GM23338 (cell line): ENCODE measurements around the gene MMS19. TPM values are rescaled to one million over a fixed set of nuclear protein-coding genes. Genes with fewer than 3 reads are reported as not detected.

Experiments
- ATAC-seq: fragments of 200-7000 bp; cut with Tn5 transposase; 3 replicates; pipeline ENCODE4 v1.9.1; 2020
- DNase-seq: peaks from one replicate; pipeline ENCODE4 v3.0.0-alpha.2; 2015; ENCODE audit warnings: low spot score
- H2AFZ ChIP-seq: fragments of 200-600 bp; sonication (generic); 2 replicates; pipeline ENCODE4 v1.8.0; 2016; ENCODE audit warnings: antibody characterized with exemption, mild to moderate bottlenecking, moderate library complexity
- H3F3A ChIP-seq: fragments of 200-600 bp; sonication (generic); replicated peaks from 2 replicates; pipeline ENCODE4 v1.8.0; 2017; ENCODE audit warnings: antibody characterized with exemption, mixed run types, low read depth
- H3K27ac ChIP-seq: fragments of 200-600 bp; sonication (generic); 2 replicates; pipeline ENCODE4 v1.6.1; 2016; ENCODE audit warnings: low read depth
- H3K27me3 ChIP-seq: fragments of 200-600 bp; sonication (generic); 2 replicates; pipeline ENCODE4 v1.8.0; 2016; ENCODE audit warnings: mild to moderate bottlenecking, mixed run types, moderate library complexity; ENCODE audit not compliant: insufficient read depth
- H3K36me3 ChIP-seq: fragments of 200-600 bp; sonication (generic); 2 replicates; pipeline ENCODE4 v1.8.0; 2016; ENCODE audit warnings: mild to moderate bottlenecking; ENCODE audit not compliant: insufficient read depth
- H3K4me1 ChIP-seq: fragments of 200-600 bp; sonication (generic); 2 replicates; pipeline ENCODE4 v1.8.0; 2016; ENCODE audit warnings: mild to moderate bottlenecking, moderate library complexity; ENCODE audit not compliant: insufficient read depth
- H3K4me2 ChIP-seq: fragments of 200-600 bp; sonication (generic); 2 replicates; pipeline ENCODE4 v1.7.1; 2017; ENCODE audit warnings: mixed run types
- H3K4me3 ChIP-seq: fragments of 200-600 bp; sonication (generic); 2 replicates; pipeline ENCODE4 v1.6.1; 2016; ENCODE audit warnings: mixed run types
- H3K79me2 ChIP-seq: fragments of 200-600 bp; sonication (generic); replicated peaks from 2 replicates; pipeline ENCODE4 v1.8.0; 2017; ENCODE audit warnings: mild to moderate bottlenecking; ENCODE audit not compliant: insufficient read depth
- H3K9me2 ChIP-seq: fragments of 200-600 bp; sonication (generic); 2 replicates; pipeline ENCODE4 v1.8.0; 2017; ENCODE audit not compliant: insufficient read depth
- H4K20me1 ChIP-seq: fragments of 200-600 bp; sonication (generic); replicated peaks from 2 replicates; pipeline ENCODE4 v1.8.0; 2017; ENCODE audit warnings: mild to moderate bottlenecking; ENCODE audit not compliant: insufficient read depth
- H3K27ac Mint-ChIP-seq: 2 replicates; pipeline ENCODE4 v1.8.0; 2020; ENCODE audit warnings: inconsistent platforms, mild to moderate bottlenecking, moderate library complexity, mixed read lengths
- H3K27me3 Mint-ChIP-seq: 3 replicates; pipeline ENCODE4 v1.8.0; 2022; ENCODE audit warnings: low read depth, mild to moderate bottlenecking, moderate library complexity, mixed read lengths, inconsistent platforms; ENCODE audit not compliant: insufficient read depth, poor library complexity
- H3K36me3 Mint-ChIP-seq: 3 replicates; pipeline ENCODE4 v1.8.0; 2021; ENCODE audit warnings: low read depth, mild to moderate bottlenecking, inconsistent platforms, moderate library complexity, mixed read lengths
- H3K4me1 Mint-ChIP-seq: 3 replicates; pipeline ENCODE4 v1.8.0; 2020; ENCODE audit warnings: mild to moderate bottlenecking, inconsistent platforms, mixed read lengths
- H3K4me3 Mint-ChIP-seq: 3 replicates; pipeline ENCODE4 v1.8.0; 2021; ENCODE audit warnings: moderate library complexity, mild to moderate bottlenecking, inconsistent platforms, mixed read lengths
- H3K9me3 Mint-ChIP-seq: 3 replicates; pipeline ENCODE4 v1.8.0; 2020; ENCODE audit warnings: moderate library complexity, mild to moderate bottlenecking, inconsistent platforms, mixed read lengths
- POLR2AphosphoS5 ChIP-seq: IDR thresholded peaks from 2 replicates; pipeline ENCODE4 v1.6.1; 2016; ENCODE audit warnings: antibody characterized with exemption, low read depth
- polyA plus RNA-seq: library from polyadenylated mRNA; unstranded; fragments of >200 nt; fragmentation: Nextera tagmentation; extraction: Ambion mirVana; gene quantifications from 2 replicates; pipeline ENCODE4 v1.2.1, GENCODE V29; 2016
- total RNA-seq: library from RNA; depleted of rRNA; stranded (reverse); fragments of >200 nt; shearing (Covaris generic); gene quantifications from 2 replicates; pipeline ENCODE4 v1.2.3, GENCODE V29; 2014
- TF ChIP-seq, protein P1 (sequence below): IDR thresholded peaks from 2 replicates; pipeline ENCODE4 v1.6.1; 2016; ENCODE audit warnings: antibody characterized with exemption
- TF ChIP-seq, protein P2 (sequence below), 2 experiments: fragments of 200-600 bp in 1 of 2; sonication (generic) in 1 of 2; conservative IDR thresholded peaks; 2 replicates each; pipeline versions ENCODE4 v1.5.1 to v1.6.1; 2016 to 2017; ENCODE audit warnings: antibody characterized with exemption in 2 of 2, low read depth in 2 of 2, mild to moderate bottlenecking in 2 of 2, moderate library complexity in 1 of 2
- TF ChIP-seq, protein P3 (sequence below): fragments of 250-450 bp; sonication (Bioruptor Pico); IDR thresholded peaks from 2 replicates; pipeline ENCODE4 v1.5.0; 2020; ENCODE audit warnings: mild to moderate bottlenecking, moderate library complexity

The MMS19 gene
- total and polyA plus RNA-seq, 2 experiments from 2014 or later, result 81.5 to 252 TPM

DNA sequence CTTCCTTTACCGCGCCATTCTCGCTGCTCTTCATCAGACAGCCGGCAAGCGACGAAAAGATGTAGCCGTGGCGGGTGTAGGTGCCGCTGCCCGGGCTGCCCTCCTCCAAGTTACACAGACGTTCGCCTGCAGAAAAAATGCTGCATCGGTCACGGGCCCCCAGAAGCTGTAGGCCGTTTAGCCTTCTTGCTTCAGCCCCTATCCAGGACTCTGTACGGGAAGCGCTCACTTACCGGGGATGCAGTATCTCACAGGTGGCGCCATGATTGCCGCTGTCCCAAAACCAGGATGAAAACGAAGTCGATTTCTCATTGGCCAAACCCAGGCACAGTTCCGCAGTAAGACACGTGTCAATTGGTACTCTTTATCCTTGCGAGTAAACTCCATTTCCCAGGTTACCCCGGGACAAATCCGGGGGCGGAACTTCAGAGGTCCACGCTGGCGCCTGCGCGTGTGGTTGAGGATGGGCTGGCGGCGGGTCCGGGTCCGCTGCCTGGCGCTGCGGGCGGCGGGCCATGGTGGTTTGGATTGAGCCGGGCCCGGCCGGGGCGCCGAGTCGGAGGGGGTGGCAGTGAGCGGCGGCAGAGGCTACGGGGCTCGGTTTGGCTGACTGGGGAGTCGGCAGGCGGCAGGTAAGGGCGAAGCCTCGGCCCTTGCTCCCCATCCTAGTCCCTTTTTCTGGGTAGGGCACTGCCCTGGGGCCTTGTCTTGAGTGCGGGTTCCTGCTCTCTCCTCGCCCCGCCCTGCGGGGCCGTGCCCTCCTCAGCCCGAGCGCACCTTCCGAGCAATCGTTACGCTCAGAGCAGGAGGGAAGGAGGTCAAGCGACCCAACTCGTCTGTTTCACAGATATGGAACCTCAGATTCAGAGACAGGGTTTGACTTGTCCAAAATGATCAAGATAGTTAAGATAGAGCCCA is 52.2 kb downstream of the MMS19 start, which contains the start of the genes EXOSC1 and ZDHHC16:
Gene EXOSC1 (minus strand): TSS at position 285 of the 918 bp plus-strand sequence. CDS start 21 bp downstream, at position 264.
Gene ZDHHC16 (plus strand): TSS at position 454 of the 918 bp plus-strand sequence. CDS start 5,501 bp downstream, outside the sequence.
- H3K4me1 Mint-ChIP-seq, result peaks cover 12% of the 10 kb centered on the region
- TF ChIP-seq, protein P1, sequence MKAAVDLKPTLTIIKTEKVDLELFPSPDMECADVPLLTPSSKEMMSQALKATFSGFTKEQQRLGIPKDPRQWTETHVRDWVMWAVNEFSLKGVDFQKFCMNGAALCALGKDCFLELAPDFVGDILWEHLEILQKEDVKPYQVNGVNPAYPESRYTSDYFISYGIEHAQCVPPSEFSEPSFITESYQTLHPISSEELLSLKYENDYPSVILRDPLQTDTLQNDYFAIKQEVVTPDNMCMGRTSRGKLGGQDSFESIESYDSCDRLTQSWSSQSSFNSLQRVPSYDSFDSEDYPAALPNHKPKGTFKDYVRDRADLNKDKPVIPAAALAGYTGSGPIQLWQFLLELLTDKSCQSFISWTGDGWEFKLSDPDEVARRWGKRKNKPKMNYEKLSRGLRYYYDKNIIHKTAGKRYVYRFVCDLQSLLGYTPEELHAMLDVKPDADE, result peak; percentile 91
- TF ChIP-seq POLR2AphosphoS5, result peak; percentile 91
- TF ChIP-seq, protein P2, sequence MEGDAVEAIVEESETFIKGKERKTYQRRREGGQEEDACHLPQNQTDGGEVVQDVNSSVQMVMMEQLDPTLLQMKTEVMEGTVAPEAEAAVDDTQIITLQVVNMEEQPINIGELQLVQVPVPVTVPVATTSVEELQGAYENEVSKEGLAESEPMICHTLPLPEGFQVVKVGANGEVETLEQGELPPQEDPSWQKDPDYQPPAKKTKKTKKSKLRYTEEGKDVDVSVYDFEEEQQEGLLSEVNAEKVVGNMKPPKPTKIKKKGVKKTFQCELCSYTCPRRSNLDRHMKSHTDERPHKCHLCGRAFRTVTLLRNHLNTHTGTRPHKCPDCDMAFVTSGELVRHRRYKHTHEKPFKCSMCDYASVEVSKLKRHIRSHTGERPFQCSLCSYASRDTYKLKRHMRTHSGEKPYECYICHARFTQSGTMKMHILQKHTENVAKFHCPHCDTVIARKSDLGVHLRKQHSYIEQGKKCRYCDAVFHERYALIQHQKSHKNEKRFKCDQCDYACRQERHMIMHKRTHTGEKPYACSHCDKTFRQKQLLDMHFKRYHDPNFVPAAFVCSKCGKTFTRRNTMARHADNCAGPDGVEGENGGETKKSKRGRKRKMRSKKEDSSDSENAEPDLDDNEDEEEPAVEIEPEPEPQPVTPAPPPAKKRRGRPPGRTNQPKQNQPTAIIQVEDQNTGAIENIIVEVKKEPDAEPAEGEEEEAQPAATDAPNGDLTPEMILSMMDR (conservative IDR thresholded peaks at IDR 0.05; ENCODE audit: low read depth in 2 of 2), result 0 out of 4 replicates have a peak, but pooled peaks of 1 of the 2 experiments have one; percentile 11
- TF ChIP-seq, protein P3, sequence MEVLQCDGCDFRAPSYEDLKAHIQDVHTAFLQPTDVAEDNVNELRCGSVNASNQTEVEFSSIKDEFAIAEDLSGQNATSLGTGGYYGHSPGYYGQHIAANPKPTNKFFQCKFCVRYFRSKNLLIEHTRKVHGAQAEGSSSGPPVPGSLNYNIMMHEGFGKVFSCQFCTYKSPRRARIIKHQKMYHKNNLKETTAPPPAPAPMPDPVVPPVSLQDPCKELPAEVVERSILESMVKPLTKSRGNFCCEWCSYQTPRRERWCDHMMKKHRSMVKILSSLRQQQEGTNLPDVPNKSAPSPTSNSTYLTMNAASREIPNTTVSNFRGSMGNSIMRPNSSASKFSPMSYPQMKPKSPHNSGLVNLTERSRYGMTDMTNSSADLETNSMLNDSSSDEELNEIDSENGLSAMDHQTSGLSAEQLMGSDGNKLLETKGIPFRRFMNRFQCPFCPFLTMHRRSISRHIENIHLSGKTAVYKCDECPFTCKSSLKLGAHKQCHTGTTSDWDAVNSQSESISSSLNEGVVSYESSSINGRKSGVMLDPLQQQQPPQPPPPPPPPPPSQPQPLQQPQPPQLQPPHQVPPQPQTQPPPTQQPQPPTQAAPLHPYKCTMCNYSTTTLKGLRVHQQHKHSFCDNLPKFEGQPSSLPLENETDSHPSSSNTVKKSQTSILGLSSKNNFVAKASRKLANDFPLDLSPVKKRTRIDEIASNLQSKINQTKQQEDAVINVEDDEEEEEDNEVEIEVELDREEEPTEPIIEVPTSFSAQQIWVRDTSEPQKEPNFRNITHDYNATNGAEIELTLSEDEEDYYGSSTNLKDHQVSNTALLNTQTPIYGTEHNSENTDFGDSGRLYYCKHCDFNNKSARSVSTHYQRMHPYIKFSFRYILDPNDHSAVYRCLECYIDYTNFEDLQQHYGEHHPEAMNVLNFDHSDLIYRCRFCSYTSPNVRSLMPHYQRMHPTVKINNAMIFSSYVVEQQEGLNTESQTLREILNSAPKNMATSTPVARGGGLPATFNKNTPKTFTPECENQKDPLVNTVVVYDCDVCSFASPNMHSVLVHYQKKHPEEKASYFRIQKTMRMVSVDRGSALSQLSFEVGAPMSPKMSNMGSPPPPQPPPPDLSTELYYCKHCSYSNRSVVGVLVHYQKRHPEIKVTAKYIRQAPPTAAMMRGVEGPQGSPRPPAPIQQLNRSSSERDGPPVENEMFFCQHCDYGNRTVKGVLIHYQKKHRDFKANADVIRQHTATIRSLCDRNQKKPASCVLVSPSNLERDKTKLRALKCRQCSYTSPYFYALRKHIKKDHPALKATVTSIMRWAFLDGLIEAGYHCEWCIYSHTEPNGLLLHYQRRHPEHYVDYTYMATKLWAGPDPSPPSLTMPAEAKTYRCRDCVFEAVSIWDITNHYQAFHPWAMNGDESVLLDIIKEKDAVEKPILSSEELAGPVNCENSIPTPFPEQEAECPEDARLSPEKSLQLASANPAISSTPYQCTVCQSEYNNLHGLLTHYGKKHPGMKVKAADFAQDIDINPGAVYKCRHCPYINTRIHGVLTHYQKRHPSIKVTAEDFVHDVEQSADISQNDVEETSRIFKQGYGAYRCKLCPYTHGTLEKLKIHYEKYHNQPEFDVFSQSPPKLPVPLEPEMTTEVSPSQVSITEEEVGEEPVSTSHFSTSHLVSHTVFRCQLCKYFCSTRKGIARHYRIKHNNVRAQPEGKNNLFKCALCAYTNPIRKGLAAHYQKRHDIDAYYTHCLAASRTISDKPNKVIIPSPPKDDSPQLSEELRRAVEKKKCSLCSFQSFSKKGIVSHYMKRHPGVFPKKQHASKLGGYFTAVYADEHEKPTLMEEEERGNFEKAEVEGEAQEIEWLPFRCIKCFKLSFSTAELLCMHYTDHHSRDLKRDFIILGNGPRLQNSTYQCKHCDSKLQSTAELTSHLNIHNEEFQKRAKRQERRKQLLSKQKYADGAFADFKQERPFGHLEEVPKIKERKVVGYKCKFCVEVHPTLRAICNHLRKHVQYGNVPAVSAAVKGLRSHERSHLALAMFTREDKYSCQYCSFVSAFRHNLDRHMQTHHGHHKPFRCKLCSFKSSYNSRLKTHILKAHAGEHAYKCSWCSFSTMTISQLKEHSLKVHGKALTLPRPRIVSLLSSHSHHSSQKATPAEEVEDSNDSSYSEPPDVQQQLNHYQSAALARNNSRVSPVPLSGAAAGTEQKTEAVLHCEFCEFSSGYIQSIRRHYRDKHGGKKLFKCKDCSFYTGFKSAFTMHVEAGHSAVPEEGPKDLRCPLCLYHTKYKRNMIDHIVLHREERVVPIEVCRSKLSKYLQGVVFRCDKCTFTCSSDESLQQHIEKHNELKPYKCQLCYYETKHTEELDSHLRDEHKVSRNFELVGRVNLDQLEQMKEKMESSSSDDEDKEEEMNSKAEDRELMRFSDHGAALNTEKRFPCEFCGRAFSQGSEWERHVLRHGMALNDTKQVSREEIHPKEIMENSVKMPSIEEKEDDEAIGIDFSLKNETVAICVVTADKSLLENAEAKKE (CRISPR knock-in tag), result no peak
- peaks cover 22% of the 10 kb centered on the region for H3K36me3 Mint-ChIP-seq
- Histone ChIP-seq H3F3A (0 out of 2 replicates have a peak, but pooled peaks cover 3% of the 10 kb centered on the region), H2AFZ (peak within 1 kb of the TSS; percentile 72), H3K4me2 (peak within 1 kb of the TSS; percentile 91), H3K4me3 (peak within 1 kb of the TSS; percentile 88), H3K27me3 (no peaks in the 10 kb centered on the region), H3K36me3 (peaks cover 3% of the 10 kb centered on the region; the same call in 1 of the 2 replicates), H3K79me2 (peaks cover 63% of the 10 kb centered on the region), H3K9me2 (no peaks in the 10 kb centered on the region), H3K4me1 (peaks cover 11% of the 10 kb centered on the region), H3K27ac (peak within 1 kb of the TSS; percentile 64), H4K20me1 (peaks cover 21% of the 10 kb centered on the region)
- no peaks in the 10 kb centered on the region for H3K9me3 Mint-ChIP-seq
- DNase-seq (peak; percentile 99), ATAC-seq (peak; percentile 95)
- peak within 1 kb of the TSS; percentile 91 for H3K27ac Mint-ChIP-seq
- peak within 1 kb of the TSS; percentile 93 for H3K4me3 Mint-ChIP-seq
- H3K27me3 Mint-ChIP-seq, result peaks cover 3% of the 10 kb centered on the region
